Measurements from ENCODE around the gene SLC7A1.

- TF ChIP-seq GATA3 (IDR thresholded peaks at IDR 0.05; ENCODE audit: low read depth, low read length) (no peak), GATA2 (IDR thresholded peaks at IDR 0.05; ENCODE audit: low read depth, low read length) (no peak)
These were observed 26.8 kb downstream of the SLC7A1 start for GRCh38 chr13:29568731-29569130.

Measured in SH-SY5Y (cell line).